ENCODE data around the gene ALPL. TPM values are rescaled to one million over a fixed set of nuclear protein-coding genes. Genes with fewer than 3 reads are reported as not detected.
"Not testable (repeated sequence)": the region's sequence is repeated elsewhere in the genome, so short reads cannot be mapped to it uniquely, and the experiment has no call there.

Gene ALPL
- 10.0 TPM for total RNA-seq (ENCODE audit: unreplicated experiment)
- long read RNA-seq, transcript ALPL-204 (12 exons, 2,589 nt): major isoform, 7 of 7 reads
- long read RNA-seq, partial matches to known transcripts: 0 of 7 reads
- long read RNA-seq, other reads (novel, unspliced or antisense): 0 of 7 reads

GRCh38 chr1:21509351-21510112 lies at the start of gene ALPL:
Gene ALPL, plus strand, starts transcription at chr1:21509423. Its CDS starts 44,659 bp downstream, at chr1:21554082.
- H3K9me3 Mint-ChIP-seq (ENCODE audit: unreplicated experiment): peaks cover 5% of the 10 kb centered on the region
- H3K4me3 Mint-ChIP-seq (ENCODE audit: unreplicated experiment): peak within 1 kb of the TSS; percentile 91
- no peak for TF ChIP-seq CTCF (IDR thresholded peaks at IDR 0.05; ENCODE audit: partially characterized antibody, unreplicated experiment)
- H3K36me3 Mint-ChIP-seq (ENCODE audit: unreplicated experiment): no peaks in the 10 kb centered on the region
- no peak for DNase-seq
- H3K4me1 Mint-ChIP-seq (ENCODE audit: low read depth, unreplicated experiment): peaks cover 5% of the 10 kb centered on the region
- peaks cover 8% of the 10 kb centered on the region for H3K27me3 Mint-ChIP-seq (ENCODE audit: unreplicated experiment)
- H3K27ac Mint-ChIP-seq (ENCODE audit: unreplicated experiment): peak within 1 kb of the TSS; percentile 71

- H3K4me3 Mint-ChIP-seq (ENCODE audit: unreplicated experiment); H3K9me3 Mint-ChIP-seq (ENCODE audit: unreplicated experiment); H3K4me1 Mint-ChIP-seq (ENCODE audit: low read depth, unreplicated experiment); H3K27me3 Mint-ChIP-seq (ENCODE audit: unreplicated experiment); H3K27ac Mint-ChIP-seq (ENCODE audit: unreplicated experiment); H3K36me3 Mint-ChIP-seq (ENCODE audit: unreplicated experiment); DNase-seq: not testable (repeated sequence)
Measured at GRCh38 chr1:21465127-21465526, 44.1 kb upstream of the ALPL start.

- H3K9me3 Mint-ChIP-seq (ENCODE audit: unreplicated experiment); H3K27me3 Mint-ChIP-seq (ENCODE audit: unreplicated experiment); H3K27ac Mint-ChIP-seq (ENCODE audit: unreplicated experiment); DNase-seq; H3K36me3 Mint-ChIP-seq (ENCODE audit: unreplicated experiment); H3K4me1 Mint-ChIP-seq (ENCODE audit: low read depth, unreplicated experiment); H3K4me3 Mint-ChIP-seq (ENCODE audit: unreplicated experiment): not testable (repeated sequence)
Measured at GRCh38 chr1:21467946-21468345, 41.3 kb upstream of the ALPL start.

GRCh38 chr1:21468599-21468998 lies 40.6 kb upstream of the ALPL start:
- no peaks in the 10 kb centered on the region for H3K9me3 Mint-ChIP-seq (ENCODE audit: unreplicated experiment)
- peak; percentile 24 for TF ChIP-seq CTCF (IDR thresholded peaks at IDR 0.05; ENCODE audit: partially characterized antibody, unreplicated experiment)
- H3K36me3 Mint-ChIP-seq (ENCODE audit: unreplicated experiment): no peaks in the 10 kb centered on the region
- H3K27me3 Mint-ChIP-seq (ENCODE audit: unreplicated experiment): peaks cover 2% of the 10 kb centered on the region
- H3K4me3 Mint-ChIP-seq (ENCODE audit: unreplicated experiment): no peak overlapping the region
- DNase-seq: peak; percentile 49
- H3K27ac Mint-ChIP-seq (ENCODE audit: unreplicated experiment): no peak overlapping the region
- H3K4me1 Mint-ChIP-seq (ENCODE audit: low read depth, unreplicated experiment): no peaks in the 10 kb centered on the region

GRCh38 chr1:21469581-21469980 lies 39.6 kb upstream of the ALPL start:
- Mint-ChIP-seq H3K27me3 (ENCODE audit: unreplicated experiment) (peaks cover 2% of the 10 kb centered on the region), H3K4me3 (ENCODE audit: unreplicated experiment) (no peak overlapping the region), H3K27ac (ENCODE audit: unreplicated experiment) (no peak overlapping the region), H3K4me1 (ENCODE audit: low read depth, unreplicated experiment) (no peaks in the 10 kb centered on the region), H3K36me3 (ENCODE audit: unreplicated experiment) (no peaks in the 10 kb centered on the region), H3K9me3 (ENCODE audit: unreplicated experiment) (no peaks in the 10 kb centered on the region)
- TF ChIP-seq CTCF (IDR thresholded peaks at IDR 0.05; ENCODE audit: partially characterized antibody, unreplicated experiment): no peak
- DNase-seq: no peak

- H3K36me3 Mint-ChIP-seq (ENCODE audit: unreplicated experiment): peaks cover 5% of the 10 kb centered on the region
- no peak for TF ChIP-seq CTCF (IDR thresholded peaks at IDR 0.05; ENCODE audit: partially characterized antibody, unreplicated experiment)
- H3K9me3 Mint-ChIP-seq (ENCODE audit: unreplicated experiment): no peaks in the 10 kb centered on the region
- H3K4me3 Mint-ChIP-seq (ENCODE audit: unreplicated experiment): no peak overlapping the region
- DNase-seq: no peak
- H3K4me1 Mint-ChIP-seq (ENCODE audit: low read depth, unreplicated experiment): no peaks in the 10 kb centered on the region
- no peak overlapping the region for H3K27ac Mint-ChIP-seq (ENCODE audit: unreplicated experiment)
- H3K27me3 Mint-ChIP-seq (ENCODE audit: unreplicated experiment): peaks cover 2% of the 10 kb centered on the region
Measured at GRCh38 chr1:21472861-21473260, 36.4 kb upstream of the ALPL start.
